Measurements from ENCODE around the gene RHOXF2B.
"Not testable (repeated sequence)": the region's sequence is repeated elsewhere in the genome, so short reads cannot be mapped to it uniquely, and the experiment has no call there.

The RHOXF2B gene

DNA sequence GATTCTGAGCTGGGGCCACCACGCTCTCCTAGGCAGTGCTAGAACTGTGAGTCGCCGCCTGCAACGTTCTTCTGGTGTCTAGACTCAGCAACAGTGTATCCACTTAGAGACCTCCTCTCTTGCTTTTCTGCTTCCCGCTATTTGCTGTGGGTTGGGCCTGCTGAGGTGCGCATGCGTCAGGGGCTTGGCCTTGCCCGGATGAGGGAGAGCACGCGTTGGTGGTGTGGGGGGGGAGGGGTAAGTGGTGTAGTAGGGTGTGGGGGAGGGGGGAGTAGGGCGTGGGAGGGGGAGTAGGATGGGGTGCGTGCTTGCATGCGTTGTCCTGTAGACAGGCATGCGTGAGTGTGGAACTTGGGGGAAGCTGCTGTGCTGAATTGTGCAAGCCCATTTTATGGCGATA is at the start of gene RHOXF2B:
Gene RHOXF2B (minus strand): TSS at position 101 of the 400 bp plus-strand sequence. CDS start 138 bp downstream, outside the sequence.
- DNase-seq (ENCODE audit: low spot score), result not testable (repeated sequence)

DNA sequence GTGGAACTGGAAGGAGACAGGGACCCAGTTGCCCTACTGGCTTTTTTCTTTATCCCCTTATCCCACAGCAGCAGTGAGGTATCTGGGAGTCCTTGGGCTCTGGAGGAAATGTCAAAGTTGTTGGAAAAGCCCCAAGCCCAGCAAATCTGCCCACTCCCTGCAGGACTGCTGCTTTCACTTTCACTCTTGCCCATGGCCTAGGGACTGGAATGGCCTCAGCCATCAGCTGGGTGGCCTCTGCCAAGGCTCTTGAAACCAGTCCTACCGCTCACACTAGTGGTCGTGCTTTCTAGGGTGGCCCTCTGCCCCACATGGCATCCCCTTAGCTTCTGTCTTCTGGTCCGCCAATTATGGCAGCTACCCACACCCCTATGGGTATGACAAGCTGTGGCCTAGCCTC is 48.0 kb upstream of the RHOXF2B start:
- no peak for DNase-seq (ENCODE audit: low spot score)

DNA sequence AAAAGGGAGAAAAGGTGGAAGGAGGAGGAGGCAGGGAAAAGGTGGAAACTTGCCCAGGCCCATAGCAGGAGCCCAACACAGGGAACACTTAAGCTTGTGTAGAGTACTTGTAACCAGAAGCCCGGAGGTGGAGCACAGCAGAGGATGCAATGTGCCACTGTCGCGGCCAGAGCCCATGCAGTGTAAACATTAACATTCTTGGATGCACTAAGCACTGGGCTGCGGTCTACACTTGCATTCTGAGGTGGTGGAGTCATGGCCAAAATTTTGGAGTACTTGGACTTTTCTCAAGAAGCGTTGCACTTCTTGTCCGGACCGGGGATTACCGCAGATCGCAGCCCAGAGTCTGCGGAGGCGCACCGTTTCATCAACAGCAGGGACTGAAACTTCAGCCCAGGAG is 42.7 kb upstream of the RHOXF2B start:
- DNase-seq (ENCODE audit: low spot score), result no peak

DNA sequence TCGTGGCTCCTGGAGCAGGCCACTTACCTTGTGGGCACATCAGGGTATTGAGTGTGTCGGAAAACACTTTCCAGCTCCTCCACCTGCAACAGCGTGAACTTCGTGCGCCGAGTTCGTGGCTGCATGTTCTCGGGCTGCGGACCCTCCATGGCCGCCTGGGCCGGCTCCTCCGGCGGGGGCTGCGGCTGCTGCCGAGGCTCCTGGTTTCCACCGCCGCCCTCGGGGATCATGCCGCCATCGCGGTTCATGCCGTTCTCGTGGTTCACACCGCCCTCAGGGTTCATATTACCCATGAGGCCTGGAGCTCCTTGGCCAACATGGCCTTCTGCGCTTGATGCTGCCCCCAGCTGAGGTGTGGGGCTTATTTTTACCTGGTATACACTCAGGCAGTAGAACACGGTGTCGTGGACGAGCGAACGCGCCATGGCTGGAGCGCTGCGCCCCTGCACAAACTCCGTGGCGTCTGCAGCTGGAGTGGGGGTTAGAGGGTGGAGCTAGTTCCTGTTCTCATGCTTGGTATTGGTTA is 38.0 kb upstream of the RHOXF2B start, which contains the start of gene RHOXF1:
Gene RHOXF1 (minus strand): TSS at position 476 of the 526 bp plus-strand sequence. CDS start 51 bp downstream, at position 425.
- no peak for DNase-seq (ENCODE audit: low spot score)

DNA sequence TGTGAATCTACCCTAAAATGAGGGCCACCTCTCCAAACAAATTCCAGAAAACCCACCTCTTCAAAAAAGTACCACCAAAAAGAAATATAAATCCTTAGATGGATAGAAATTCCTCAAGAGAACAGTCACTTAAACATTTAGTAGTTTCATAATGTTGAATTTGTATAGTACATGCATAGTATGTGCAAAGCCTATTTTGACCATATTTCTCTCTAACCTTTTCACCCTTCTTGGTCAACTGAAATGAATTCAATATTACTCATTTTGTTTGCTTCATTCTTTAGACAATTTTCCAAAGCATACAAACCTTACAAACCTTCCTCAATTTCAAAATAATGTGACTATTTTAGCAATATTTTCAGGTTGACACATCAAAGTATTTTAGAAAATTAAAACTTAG is 34.1 kb upstream of the RHOXF2B start:
- no peak for DNase-seq (ENCODE audit: low spot score)

DNA sequence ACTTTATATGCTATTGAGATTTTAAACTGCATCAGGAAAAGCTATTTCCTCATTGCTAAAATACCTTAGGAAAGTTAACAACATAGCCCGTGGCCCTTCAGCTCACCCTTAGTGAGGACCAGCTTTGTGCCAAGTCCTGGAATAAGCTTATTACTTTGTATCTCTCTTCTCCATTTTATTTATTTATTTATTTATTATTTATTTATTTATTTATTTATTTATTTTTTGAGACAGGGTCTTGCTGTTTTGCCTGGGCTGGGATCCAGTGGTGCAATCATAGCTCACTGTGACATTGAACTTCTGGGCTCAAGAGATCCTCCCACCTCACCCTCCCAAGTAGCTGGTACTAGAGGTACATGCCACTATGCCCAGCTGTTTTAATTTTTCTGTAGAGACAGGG is 31.9 kb upstream of the RHOXF2B start:
- DNase-seq (ENCODE audit: low spot score), result no peak

DNA sequence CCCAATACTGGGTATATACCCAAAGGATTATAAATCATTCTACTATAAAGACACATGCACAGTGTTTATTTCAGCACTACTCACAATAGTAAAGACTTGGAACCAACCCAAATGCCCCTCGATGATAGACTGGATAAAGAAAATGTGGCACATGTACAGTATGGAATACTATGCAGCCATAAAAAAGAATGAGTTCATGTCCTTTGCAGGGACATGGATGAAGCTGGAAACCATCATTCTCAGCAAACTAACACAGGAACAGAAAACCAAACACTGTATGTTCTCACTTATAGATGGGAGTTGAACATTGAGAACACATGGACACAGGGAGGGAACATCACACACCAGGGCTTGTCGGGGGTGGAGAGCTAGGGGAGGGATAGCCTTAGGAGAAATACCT is 27.2 kb upstream of the RHOXF2B start:
- not testable (repeated sequence) for DNase-seq (ENCODE audit: low spot score)

DNA sequence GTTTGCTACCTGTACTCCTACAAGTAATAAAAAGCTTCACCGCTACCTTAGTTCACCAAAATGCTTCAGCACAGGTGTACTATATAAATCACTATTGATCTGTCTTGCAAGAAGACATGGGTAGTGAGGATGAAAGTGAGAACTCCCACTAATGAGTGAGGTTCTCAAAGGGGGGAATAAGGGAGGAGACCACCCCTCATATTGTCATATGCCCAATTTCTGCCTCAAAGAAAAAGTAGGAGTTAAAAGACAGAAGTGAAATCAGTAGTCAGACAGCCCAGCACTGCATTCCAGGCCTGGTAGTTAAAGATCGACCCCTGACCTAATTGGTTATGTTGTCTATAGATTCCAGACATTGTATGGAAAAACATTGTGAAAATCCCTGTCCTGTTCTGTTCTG is 23.6 kb upstream of the RHOXF2B start:
- not testable (repeated sequence) for DNase-seq (ENCODE audit: low spot score)

DNA sequence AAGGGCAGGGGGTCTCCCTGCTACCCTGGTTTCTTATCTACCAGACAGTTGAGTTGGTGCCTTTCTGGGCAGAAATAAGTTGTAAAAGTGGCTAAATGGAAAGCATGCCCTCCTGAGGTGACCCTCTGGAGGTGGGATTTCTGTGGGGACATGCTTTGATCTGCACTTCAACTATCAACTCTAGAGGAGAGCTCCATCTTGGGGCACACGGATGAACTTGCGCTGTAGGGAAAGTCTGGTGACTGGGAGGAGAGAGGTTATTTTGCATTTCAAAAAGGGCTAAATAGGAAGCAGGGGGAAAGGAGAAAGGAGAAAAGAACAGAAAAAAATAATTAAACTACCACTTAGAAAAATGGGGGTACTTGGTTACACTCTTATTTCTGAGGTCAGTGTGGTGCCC is 12.7 kb upstream of the RHOXF2B start:
- DNase-seq (ENCODE audit: low spot score), result no peak

DNA sequence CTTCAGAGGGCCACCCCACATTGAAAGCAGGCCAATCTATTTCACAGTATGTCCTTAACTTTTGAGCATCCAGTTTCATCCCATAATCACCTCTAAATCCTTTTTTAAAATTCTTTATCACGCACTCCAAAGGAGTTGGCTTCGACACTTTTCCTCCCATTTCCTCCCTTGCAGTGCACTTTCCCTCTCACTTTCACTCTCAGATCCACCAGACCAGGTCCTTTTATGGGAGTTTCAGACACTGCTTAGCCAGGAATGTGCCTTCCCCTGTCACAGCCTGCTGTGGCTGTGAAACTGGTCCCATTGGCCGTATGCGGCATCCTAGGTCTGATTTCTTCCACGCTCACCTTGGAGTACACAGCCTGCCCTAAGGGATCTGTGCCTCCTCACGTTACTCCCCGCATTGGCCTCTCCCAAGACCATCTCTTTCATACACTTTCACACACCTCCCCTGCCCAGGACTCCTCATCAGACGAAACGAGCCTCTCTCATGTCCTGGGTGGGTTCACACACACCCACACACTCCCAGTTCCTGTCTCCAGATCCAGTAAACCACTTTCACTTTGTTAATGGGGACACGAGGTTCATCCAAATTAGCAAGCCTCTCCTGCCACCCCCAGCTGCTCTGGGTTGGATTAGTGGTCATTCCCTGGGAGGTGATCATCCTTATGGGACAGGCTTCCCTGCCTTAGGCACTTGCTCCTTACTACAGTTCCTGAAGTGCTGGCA is 10.0 kb upstream of the RHOXF2B start:
- DNase-seq (ENCODE audit: low spot score), result no peak

DNA sequence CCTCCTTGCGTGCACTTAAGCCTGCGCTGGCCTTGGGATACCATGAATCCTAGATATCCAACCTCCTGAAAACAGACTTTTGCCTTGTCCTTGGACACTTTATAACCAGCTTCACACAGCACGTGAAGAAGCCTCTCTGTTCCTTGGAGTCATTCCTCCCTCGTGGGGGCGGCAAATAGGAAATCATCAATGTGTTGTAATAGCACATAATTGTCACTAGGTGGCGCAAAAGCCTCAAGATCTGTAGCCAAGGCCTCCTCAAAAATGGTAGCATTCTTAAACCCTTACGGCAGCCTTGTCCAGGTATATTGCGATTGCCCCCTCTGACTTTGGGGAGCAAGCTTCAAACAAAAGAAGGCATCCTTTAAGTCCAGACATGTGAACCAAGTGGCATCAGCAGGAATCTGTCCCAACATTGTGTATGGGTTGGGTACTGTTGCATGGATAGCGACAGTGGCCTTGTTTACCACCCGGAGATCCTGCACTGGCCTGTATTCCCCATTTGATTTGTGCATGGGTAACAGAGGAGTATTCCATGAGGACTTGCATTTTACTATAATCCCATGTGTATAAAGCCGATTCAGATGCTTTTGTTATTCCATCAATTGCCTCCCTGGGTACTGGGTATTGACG is 8.2 kb upstream of the RHOXF2B start:
- not testable (repeated sequence) for DNase-seq (ENCODE audit: low spot score)

DNA sequence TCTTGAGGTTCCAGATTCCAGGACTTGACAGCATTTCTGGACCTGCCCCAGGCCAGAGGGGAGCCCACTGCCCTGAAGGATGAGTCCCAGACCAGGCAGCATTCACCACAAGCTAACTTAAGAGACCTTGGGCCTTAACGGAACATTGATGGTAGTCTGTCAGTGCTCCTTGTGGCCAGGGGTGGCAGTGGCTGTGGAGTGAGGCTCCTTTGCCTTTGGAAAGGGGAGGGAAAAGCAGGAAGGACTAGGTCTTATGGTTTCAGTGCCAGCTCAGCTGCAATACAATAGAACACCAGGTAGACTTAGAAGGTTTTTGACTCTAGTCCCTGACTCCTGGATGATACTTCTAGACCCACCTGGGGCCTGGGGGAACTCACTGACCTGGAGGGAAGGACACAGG is 11.3 kb downstream of the RHOXF2B start:
- not testable (repeated sequence) for DNase-seq (ENCODE audit: low spot score)

DNA sequence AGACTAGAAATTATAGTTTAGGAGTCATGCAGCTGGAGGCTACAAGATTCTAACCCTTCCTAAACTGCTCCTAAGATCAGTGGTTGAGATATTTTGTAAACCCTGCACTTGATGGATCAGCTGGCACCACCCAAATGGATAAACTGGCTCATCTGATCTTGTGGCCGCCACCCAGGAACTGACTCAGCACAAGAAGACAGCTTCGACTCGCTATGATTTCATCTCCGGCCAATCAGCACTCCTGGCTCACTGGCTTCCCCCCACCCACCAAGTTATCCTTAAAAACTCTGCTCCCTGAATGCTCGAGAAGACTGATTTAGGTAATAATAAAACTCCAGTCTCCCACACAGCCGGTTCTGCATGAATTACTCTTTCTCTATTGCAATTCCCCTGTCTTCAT is 34.8 kb downstream of the RHOXF2B start:
- not testable (repeated sequence) for DNase-seq (ENCODE audit: low spot score)

DNA sequence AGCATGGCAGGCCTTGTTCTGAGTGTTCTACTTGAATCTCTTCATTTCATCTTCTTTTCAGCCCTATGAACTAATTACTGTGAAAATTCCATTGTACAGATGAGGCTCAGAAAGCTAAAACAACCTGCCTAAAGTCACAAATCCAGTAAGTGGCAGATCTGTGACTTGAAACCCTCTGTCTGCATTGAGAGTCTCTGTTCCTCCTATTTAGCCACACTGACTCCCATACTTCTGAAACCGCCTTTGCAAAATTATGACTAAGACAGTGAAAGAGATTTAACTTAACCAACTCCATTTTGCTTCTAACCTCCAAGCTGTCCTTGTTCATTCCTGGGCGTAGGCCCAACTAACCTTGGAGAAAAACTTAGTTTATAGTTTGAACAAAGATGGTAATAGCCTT is 35.2 kb downstream of the RHOXF2B start:
- not testable (repeated sequence) for DNase-seq (ENCODE audit: low spot score)

DNA sequence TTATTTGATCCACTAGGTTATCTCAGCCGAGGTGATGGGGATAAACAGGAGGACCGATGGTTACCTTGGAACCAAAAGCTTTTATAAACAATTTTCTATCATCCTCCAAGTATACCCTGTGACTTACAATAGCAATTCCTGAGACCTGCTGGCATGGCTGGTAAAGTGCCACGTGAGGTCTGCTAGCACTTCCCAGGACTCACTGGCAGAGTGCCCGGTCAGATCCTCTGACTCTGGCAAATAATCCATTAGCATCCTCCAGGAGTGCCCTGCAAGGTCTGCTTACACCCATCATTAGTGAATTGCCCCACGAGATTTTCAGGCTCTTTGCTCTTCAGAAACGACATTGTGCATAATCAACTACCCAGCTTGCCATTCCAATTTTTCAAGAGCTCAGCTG is 37.3 kb downstream of the RHOXF2B start:
- DNase-seq (ENCODE audit: low spot score), result not testable (repeated sequence)

DNA sequence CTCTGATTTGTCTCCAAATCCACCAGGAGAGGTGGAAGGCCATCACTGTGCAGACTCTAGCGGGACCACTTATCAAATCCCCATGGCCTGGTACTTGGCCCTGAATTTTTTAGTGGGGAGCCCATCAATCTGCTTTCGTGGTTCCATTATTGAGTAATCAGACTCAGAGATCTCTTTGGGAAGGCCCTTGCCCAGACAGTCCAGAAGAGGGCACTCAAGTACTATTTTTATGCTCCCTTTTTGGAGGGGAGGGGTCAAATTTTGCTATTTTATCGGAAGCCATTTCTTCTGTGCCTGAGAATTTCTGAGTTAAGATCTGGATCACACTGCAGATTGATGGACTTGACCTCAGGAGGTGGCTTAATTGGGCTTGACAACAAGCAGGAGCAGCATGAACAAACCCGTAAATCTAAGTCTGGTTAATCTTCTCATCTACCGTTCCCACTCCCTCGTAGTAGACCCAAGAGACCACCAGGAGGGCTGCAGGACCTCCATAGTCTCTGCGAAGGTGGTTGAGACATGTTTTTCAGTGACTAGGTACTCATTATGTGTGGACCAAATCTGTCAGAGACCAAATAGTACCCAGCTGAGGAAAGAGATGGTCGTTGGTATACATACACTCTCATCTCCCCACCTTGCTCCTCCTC is 38.3 kb downstream of the RHOXF2B start:
- not testable (repeated sequence) for DNase-seq (ENCODE audit: low spot score)

DNA sequence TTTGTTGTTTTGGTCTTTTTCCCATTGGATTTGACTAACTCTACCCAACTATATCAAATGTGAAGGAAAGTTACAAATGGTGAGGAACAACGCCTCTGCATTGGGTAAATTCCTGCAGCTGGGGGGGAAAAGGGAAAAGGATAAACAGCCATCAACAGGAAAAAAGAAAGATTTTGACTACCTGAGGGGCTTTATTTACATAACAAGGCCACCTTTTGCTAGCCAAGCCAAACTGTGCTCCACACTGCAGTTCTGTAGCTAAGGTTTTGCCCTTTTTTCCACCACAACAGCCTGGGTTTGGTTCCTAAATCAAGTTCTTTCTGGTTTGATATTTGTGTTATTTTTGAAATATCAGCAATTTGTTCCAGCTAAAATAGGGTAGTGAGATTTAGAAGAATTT is 40.8 kb downstream of the RHOXF2B start:
- DNase-seq (ENCODE audit: low spot score), result no peak

DNA sequence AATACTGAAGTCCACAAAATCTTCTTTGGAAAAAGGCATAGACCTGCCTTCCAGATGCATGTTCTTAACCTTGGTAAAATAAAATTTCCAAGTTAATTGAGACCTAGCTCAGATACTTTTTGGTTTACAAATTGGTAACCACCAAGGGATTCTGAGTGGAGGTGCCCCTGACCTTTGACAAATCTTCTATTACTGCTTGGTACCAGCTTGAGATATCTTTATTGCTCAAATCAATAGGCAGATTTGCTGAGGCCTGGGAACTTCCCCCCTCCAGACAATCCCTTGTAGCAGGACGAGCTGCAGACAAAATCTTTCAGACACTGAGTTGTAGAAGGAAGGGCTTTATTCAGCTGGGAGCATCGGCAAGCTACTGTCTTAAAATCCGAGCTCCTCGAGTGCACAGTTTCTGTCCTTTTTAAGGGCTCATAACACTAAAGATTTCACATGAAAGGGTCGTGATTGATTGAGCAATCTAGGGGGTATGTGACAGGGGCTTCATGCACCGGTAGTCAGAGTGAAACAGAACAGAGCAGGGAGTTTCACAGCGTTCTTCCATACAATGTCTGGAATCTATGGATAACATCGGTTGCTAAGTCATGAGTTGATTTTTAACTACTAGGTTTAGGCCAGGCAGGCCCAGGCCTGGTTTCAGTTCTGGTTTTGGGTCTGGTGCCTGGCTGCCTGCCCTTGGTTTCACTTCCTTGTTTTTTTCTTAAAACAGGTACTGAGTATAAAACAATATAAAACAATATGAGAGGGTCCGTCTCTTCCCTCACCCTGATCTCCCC is 41.8 kb downstream of the RHOXF2B start:
- DNase-seq (ENCODE audit: low spot score), result not testable (repeated sequence)

DNA sequence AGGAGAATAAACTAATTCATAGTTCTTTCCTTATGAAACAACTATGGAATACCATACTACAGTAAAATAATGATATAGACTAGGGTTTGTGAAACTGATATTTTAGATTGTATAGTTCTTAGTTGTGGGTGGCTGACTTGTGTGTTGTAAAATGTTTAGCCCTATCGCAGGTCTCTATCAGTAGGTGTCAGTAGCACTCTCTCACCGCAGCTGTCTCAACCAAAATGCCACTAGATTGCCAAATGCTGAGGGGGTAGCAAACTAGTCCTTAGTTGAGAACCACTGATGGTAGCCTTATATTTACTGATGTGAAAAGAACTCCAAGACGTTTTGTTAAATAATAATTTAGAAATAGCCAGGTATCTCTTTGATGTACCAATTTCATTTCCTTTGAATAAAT is 48.1 kb downstream of the RHOXF2B start:
- no peak for DNase-seq (ENCODE audit: low spot score)

DNA sequence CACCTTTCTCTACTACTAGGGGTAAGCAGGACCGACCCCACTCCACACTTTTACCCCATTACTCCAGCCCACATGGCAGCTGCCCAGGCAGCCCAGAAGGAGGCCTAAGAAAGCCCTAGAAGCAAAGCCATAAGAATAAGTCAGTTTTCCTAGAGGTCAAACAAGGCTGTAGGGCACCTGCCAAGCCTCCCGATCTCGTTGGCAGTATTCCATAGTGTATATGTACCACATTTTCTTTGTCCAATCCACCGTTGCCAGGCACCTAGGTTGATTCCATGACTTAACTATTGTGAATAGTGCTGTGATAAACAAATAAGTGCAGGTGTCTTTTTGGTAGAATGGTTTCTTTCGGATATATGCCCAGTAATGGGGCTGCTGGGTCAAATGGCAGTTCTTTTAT is 54.2 kb downstream of the RHOXF2B start:
- no peak for DNase-seq (ENCODE audit: low spot score)

DNA sequence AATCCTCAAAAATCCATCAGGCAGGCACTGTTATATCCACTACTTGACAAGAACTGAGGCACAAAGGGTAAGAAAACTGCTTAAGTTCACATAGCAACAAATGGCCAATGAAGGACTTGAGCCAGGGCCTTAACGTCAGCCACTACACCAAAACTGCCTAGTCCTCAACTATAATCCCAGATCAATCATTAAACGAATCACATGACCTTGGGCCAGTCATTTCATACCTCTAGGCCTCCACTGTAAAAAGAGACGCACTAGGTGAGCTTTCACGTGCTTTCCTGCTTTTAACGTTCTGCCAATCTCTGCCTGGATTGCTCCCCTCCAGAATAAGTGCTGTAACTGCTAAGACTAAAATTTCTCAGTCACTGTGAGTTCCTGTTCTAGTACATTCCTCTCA is 54.7 kb downstream of the RHOXF2B start:
- DNase-seq (ENCODE audit: low spot score), result no peak

Data from CD4-positive, alpha-beta T cell treated with Interleukin-6 at 100 ng/mL for 8 hours (primary cell).